HG03432 (cell line): ENCODE data around the gene LYL1.

ENCODE experiments used
- ATAC-seq: cut with Tn5 transposase; IDR thresholded peaks from one replicate; pipeline ENCODE4 v1.9.1; 2021; ENCODE audit warnings: mild to moderate bottlenecking, moderate library complexity; ENCODE audit not compliant: unreplicated experiment

The LYL1 gene

GRCh38 chr19:13077240-13077639, 25.4 kb downstream of the LYL1 start:
- no peak for ATAC-seq

GRCh38 chr19:13076787-13077186, 25.9 kb downstream of the LYL1 start:
- no peak for ATAC-seq

- no peak for ATAC-seq
These were observed 26.3 kb downstream of the LYL1 start for GRCh38 chr19:13076320-13076719.

- ATAC-seq, result no peak
These were observed 28.3 kb downstream of the LYL1 start for GRCh38 chr19:13074378-13074777.

GRCh38 chr19:13073263-13073662, 29.4 kb downstream of the LYL1 start:
- no peak for ATAC-seq

GRCh38 chr19:13072188-13072908, 30.3 kb downstream of the LYL1 start:
- ATAC-seq, result no peak

- ATAC-seq, result no peak
These were observed 31.0 kb downstream of the LYL1 start for GRCh38 chr19:13071444-13072187.

GRCh38 chr19:13070425-13071140, 32.1 kb downstream of the LYL1 start:
- ATAC-seq, result no peak

GRCh38 chr19:13069415-13070359, 33.0 kb downstream of the LYL1 start:
- no peak for ATAC-seq

- no peak for ATAC-seq
These were observed 34.4 kb downstream of the LYL1 start for GRCh38 chr19:13068085-13068846.

GRCh38 chr19:13066933-13067807, 35.5 kb downstream of the LYL1 start:
- no peak for ATAC-seq

- ATAC-seq, result no peak
These were observed 36.4 kb downstream of the LYL1 start for GRCh38 chr19:13066226-13066625.

- ATAC-seq, result no peak
These were observed 38.6 kb downstream of the LYL1 start for GRCh38 chr19:13064092-13064489.

- ATAC-seq, result no peak
These were observed 39.1 kb downstream of the LYL1 start for GRCh38 chr19:13063461-13064091.

- ATAC-seq, result no peak
These were observed 40.3 kb downstream of the LYL1 start for GRCh38 chr19:13062317-13062716.

GRCh38 chr19:13060964-13061927, 41.4 kb downstream of the LYL1 start:
- no peak for ATAC-seq

GRCh38 chr19:13060233-13060963, 42.3 kb downstream of the LYL1 start:
- ATAC-seq, result no peak
